GM18517 (cell line): ENCODE measurements around the gene C21orf58.

ENCODE experiments used
- ATAC-seq: cut with Tn5 transposase; IDR thresholded peaks from one replicate; pipeline ENCODE4 v1.9.1; 2021; ENCODE audit warnings: mild to moderate bottlenecking, moderate library complexity; ENCODE audit not compliant: unreplicated experiment

Gene C21orf58

DNA sequence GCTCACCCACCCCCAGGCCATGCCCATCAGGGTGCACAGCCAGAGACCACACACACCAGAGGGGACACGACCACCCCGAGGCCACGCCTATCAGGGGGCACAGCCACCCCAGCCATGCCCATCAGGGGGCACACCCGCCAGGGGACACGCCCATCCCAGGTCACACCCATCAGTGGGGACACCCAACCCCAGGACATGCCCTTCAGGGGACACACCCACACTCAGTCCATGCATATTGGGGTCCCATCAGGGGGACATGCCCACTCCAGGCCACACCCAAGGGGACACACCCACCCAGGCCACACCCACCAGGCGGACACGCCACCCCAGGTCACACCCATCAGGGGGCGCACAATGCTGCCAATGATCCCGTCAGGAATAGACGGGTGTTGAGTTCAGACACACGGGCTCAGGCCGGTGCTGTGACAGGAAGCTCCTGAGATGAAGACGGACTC is 59.0 kb downstream of the C21orf58 start:
- no peak for ATAC-seq

GRCh38 chr21:46264046-46264689 is 59.5 kb downstream of the C21orf58 start:
- no peak for ATAC-seq

GRCh38 chr21:46256501-46256994 is 67.1 kb downstream of the C21orf58 start:
- ATAC-seq = no peak

GRCh38 chr21:46255758-46256337 is 67.8 kb downstream of the C21orf58 start:
- ATAC-seq = no peak

DNA sequence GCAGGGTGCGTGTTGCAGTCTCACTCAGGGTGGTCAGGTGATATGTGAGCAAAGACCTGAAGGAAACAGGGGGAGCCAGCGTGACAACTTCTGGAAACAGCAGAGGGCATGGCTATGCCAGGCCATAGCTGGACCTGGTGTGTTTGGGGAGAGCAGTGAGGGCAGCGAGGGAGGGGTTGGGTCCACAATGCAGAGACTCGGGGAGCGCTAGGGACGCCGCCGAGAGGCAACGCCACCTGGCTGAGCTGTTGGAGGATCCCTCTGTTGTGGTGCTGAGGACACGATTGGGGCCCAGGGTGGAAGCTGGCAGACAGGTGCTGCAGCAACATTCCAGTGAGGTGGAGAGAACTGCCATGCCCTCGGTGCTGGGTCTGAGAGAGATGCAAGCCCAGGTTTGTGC is 68.5 kb downstream of the C21orf58 start:
- ATAC-seq = no peak

DNA sequence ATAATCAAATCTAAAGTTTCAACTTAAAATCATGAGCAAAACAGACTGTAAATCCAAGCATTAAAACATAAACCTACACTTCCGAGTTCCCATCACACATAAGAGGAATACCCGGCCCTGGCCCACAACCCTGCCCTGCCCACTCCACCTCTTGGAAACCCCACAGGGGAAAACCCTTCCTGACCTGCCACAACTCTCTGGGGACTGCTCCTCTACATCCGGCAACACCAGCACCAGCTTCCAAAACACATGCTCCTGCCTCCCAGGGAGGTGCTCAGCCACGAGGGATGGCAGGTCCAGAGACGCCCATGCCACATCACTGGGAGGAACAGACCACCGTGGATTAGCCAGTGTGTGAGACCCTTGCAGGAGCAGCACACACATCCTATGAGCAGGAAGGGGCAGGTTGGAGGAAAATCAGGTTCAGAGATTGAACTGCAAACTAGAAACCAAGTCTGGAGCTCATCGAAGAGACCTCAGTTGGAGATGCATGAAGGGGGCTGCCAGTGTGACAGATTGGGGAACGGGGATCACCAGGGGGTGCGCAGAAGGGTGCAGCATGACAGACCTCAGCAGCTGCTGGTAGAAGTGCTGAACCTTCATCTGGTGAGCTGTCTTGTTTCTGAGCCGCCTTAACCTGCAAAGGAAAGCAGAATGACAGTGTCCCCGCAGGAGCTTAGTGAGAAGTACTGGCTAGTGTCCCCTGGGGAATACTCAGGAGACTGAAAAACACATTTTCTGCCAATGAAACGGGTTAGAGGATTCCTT is 69.3 kb downstream of the C21orf58 start:
- no peak for ATAC-seq

DNA sequence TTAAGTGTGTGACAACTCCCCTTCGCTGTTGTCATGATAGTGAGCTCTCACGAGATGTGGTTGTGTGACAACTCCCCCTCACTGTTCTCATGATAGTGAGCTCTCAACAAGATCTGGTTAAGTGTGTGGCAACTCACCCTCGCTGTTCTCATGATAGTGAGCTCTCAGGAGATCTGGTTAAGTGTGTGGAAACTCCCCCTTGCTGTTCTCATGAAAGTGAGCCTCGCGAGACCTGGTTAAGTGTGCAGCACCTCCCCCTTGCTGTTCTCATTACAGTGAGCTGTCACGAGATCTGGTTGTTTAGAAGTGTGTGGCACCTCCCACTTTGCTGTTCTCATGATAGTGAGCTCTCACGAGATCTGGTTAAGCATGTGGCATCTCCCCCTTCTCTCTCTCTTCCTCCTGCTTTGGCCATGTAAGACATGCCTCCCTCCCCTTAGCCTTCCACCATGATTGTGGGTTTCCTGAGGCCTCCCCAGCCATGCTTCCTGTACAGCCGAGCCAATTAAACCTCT is 70.0 kb downstream of the C21orf58 start:
- peak; percentile 64 for ATAC-seq

GRCh38 chr21:46252840-46253239 is 70.8 kb downstream of the C21orf58 start:
- ATAC-seq = no peak
